BE2C (cell line): ENCODE results near the gene ADGRV1.

Source experiments
- DNase-seq: peaks from one replicate; pipeline ENCODE4 v3.0.0-alpha.2; 2020
- H3K27me3 ChIP-seq: fragments of 250-450 bp; sonication (Bioruptor Pico); 2 replicates; pipeline ENCODE4 v1.5.1; 2020; ENCODE audit warnings: mild to moderate bottlenecking
- H3K36me3 ChIP-seq: fragments of 250-450 bp; sonication (Bioruptor Pico); 2 replicates; pipeline ENCODE4 v1.5.1; 2020; ENCODE audit warnings: mild to moderate bottlenecking
- H3K4me1 ChIP-seq: fragments of 250-450 bp; sonication (Bioruptor Pico); 2 replicates; pipeline ENCODE4 v1.5.1; 2020
- H3K4me3 ChIP-seq: 2 replicates; pipeline ENCODE4 v1.5.1; 2011; ENCODE audit warnings: low read depth, low read length
- H3K9me3 ChIP-seq: fragments of 250-450 bp; sonication (Bioruptor Pico); 2 replicates; pipeline ENCODE4 v1.5.1; 2020
- CTCF ChIP-seq: IDR thresholded peaks from 2 replicates; pipeline ENCODE4 v1.5.1; 2012; ENCODE audit warnings: mild to moderate bottlenecking, low read depth, low read length

ADGRV1 gene

DNA sequence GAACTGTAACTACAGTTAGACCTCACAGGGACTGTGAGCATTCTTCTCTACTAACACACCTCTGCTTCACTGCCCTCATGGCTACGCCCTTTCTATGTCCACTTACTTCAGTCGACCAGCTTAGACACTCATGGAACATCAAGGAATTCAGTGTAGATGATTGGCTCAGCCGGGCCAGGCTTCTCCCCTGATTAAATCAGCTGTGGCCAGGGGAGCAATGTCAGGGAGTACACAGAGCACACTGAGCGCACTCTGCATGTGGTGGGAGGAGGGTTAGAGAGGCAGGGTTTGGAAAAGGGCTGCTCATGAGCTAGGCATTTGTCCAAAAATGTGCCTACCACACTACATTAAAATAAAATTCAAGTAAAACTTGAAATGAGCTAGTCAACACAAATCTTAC, 424.0 kb downstream of the ADGRV1 start:
- H3K9me3 ChIP-seq: no peaks in the 10 kb centered on the region
- H3K4me1 ChIP-seq: peaks cover 20% of the 10 kb centered on the region
- TF ChIP-seq CTCF: no peak
- no peaks in the 10 kb centered on the region for H3K36me3 ChIP-seq
- no peaks in the 10 kb centered on the region for H3K27me3 ChIP-seq
- no peak overlapping the region for H3K4me3 ChIP-seq
- DNase-seq: peak; percentile 65

GRCh38 chr5:90983148-90983547, 424.6 kb downstream of the ADGRV1 start:
- DNase-seq: peak; percentile 71
- no peak for TF ChIP-seq CTCF
- Histone ChIP-seq H3K36me3 (no peaks in the 10 kb centered on the region), H3K4me1 (peaks cover 20% of the 10 kb centered on the region), H3K27me3 (no peaks in the 10 kb centered on the region), H3K4me3 (no peak overlapping the region), H3K9me3 (no peaks in the 10 kb centered on the region)

GRCh38 chr5:90983711-90984124, 425.1 kb downstream of the ADGRV1 start:
- no peak for TF ChIP-seq CTCF
- no peaks in the 10 kb centered on the region for H3K36me3 ChIP-seq
- peaks cover 20% of the 10 kb centered on the region for H3K4me1 ChIP-seq
- DNase-seq: no peak
- H3K4me3 ChIP-seq: no peak overlapping the region
- no peaks in the 10 kb centered on the region for H3K9me3 ChIP-seq
- no peaks in the 10 kb centered on the region for H3K27me3 ChIP-seq

- TF ChIP-seq CTCF: no peak
- H3K27me3 ChIP-seq: no peaks in the 10 kb centered on the region
Measured at GRCh38 chr5:90985341-90985740, 426.7 kb downstream of the ADGRV1 start.

DNA sequence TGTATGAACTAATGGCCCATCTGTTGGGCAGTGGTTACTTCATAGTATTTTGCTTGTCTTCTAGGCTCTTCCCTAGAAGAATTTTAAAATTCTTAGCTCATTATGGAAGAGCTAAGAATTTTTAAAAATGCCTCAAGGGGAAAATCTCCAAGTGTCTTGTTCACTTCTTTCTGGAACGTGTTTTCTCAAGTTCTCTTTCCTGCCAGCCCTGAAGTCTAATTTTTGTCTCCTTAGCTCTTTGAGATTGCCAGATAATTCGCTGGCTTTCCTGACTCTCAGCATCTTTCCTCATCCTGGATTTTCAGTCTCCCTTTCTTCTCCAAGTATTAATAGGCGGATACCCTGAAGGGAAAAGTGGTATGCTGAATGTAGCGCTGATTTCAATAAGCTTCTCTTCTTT, 429.1 kb downstream of the ADGRV1 start:
- TF ChIP-seq CTCF: no peak
- Histone ChIP-seq H3K4me1 (peaks cover 7% of the 10 kb centered on the region), H3K4me3 (no peak overlapping the region), H3K9me3 (no peaks in the 10 kb centered on the region), H3K36me3 (no peaks in the 10 kb centered on the region), H3K27me3 (no peaks in the 10 kb centered on the region)
- no peak for DNase-seq

More at GRCh38 chr5:90985341-90985740, 426.7 kb downstream of the ADGRV1 start:
- Histone ChIP-seq H3K4me1 (peaks cover 20% of the 10 kb centered on the region), H3K9me3 (no peaks in the 10 kb centered on the region), H3K36me3 (no peaks in the 10 kb centered on the region), H3K4me3 (no peak overlapping the region)
- no peak for DNase-seq

DNA sequence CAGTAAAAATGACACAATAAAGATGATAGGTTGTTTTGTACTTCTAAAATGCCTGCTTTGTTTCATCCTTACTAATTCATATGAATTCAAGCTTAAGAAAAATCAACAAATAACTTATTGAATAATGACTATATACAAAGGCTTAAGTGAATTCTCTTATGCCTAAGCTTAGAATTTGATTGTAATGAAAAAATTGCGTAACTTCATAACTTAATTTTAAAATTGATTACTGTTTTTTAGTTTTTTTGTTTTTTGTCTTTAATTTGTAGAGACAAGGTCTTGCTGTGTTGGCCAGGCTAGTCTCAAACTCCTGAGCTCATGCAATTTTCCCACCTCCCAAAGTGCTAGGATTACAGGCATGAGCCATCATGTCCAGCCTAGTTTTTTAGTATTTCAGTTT, 432.6 kb downstream of the ADGRV1 start:
- Histone ChIP-seq H3K27me3 (no peaks in the 10 kb centered on the region), H3K36me3 (no peaks in the 10 kb centered on the region), H3K4me3 (no peak overlapping the region), H3K4me1 (no peaks in the 10 kb centered on the region), H3K9me3 (no peaks in the 10 kb centered on the region)
- TF ChIP-seq CTCF: no peak
- DNase-seq: no peak
